ENCODE data around the gene RGS12. TPM values are rescaled to one million over a fixed set of nuclear protein-coding genes. Genes with fewer than 3 reads are reported as not detected.

The RGS12 gene
- total RNA-seq, 4 donors from 2014 or later: 9.1 to 22.6 (median 21.1) TPM

GRCh38 chr4:3338976-3339531, 46.2 kb downstream of the RGS12 start:
- Histone ChIP-seq H3K27me3 (no peaks in the 10 kb centered on the region), H3K4me3 (no peak overlapping the region), H3K9me3 (no peaks in the 10 kb centered on the region), H3K36me3 (no peaks in the 10 kb centered on the region), H3K27ac (no peak overlapping the region), H3K4me1 (peaks cover 0 to 5% of the 10 kb centered on the region in 2 donors)
- intact Hi-C loops (cut with DNase I; ENCODE audit: low total_unique reads): no loop called here
- TF ChIP-seq, protein P1, sequence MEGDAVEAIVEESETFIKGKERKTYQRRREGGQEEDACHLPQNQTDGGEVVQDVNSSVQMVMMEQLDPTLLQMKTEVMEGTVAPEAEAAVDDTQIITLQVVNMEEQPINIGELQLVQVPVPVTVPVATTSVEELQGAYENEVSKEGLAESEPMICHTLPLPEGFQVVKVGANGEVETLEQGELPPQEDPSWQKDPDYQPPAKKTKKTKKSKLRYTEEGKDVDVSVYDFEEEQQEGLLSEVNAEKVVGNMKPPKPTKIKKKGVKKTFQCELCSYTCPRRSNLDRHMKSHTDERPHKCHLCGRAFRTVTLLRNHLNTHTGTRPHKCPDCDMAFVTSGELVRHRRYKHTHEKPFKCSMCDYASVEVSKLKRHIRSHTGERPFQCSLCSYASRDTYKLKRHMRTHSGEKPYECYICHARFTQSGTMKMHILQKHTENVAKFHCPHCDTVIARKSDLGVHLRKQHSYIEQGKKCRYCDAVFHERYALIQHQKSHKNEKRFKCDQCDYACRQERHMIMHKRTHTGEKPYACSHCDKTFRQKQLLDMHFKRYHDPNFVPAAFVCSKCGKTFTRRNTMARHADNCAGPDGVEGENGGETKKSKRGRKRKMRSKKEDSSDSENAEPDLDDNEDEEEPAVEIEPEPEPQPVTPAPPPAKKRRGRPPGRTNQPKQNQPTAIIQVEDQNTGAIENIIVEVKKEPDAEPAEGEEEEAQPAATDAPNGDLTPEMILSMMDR (IDR thresholded peaks at IDR 0.05 in 4 of 5, conservative IDR thresholded peaks at IDR 0.05 in 1 of 5): no peak
- TF ChIP-seq POLR2A (IDR thresholded peaks at IDR 0.05): no peak
- ATAC-seq: no peak
- DNase-seq: no peak
- in situ Hi-C loops (cut with MboI; ENCODE audit: low sequenced_read_pairs in 4 of 4): no loop called here

GRCh38 chr4:3339577-3339976, 46.8 kb downstream of the RGS12 start:
- Histone ChIP-seq H3K4me3 (no peak overlapping the region), H3K27me3 (no peaks in the 10 kb centered on the region), H3K9me3 (no peaks in the 10 kb centered on the region), H3K27ac (no peak overlapping the region), H3K4me1 (peaks cover 0 to 5% of the 10 kb centered on the region in 2 donors), H3K36me3 (no peaks in the 10 kb centered on the region)
- intact Hi-C loops (cut with DNase I; ENCODE audit: low total_unique reads) (no loop called here), in situ Hi-C loops (cut with MboI; ENCODE audit: low sequenced_read_pairs in 4 of 4) (no loop called here)
- no peak for ATAC-seq
- TF ChIP-seq POLR2A (IDR thresholded peaks at IDR 0.05): no peak
- TF ChIP-seq, protein P1 (IDR thresholded peaks at IDR 0.05 in 4 of 5, conservative IDR thresholded peaks at IDR 0.05 in 1 of 5): no peak
- DNase-seq: no peak

- Histone ChIP-seq H3K4me3 (no peak overlapping the region), H3K27ac (peak overlapping the region; percentile 44 to 66 (median 52)), H3K27me3 (no peaks in the 10 kb centered on the region), H3K4me1 (peaks cover 0 to 5% of the 10 kb centered on the region in 2 donors), H3K36me3 (no peaks in the 10 kb centered on the region), H3K9me3 (no peaks in the 10 kb centered on the region)
- TF ChIP-seq, protein P1 (IDR thresholded peaks at IDR 0.05 in 4 of 5, conservative IDR thresholded peaks at IDR 0.05 in 1 of 5): no peak
- TF ChIP-seq POLR2A (IDR thresholded peaks at IDR 0.05): no peak
- no peak for DNase-seq
- intact Hi-C loops (cut with DNase I; ENCODE audit: low total_unique reads) (loop anchor here (5.0 to 10.0 kb wide), 2 partner anchors 143 to 235 kb away; no protein-coding TSS in a partner anchor), in situ Hi-C loops (cut with MboI; ENCODE audit: low sequenced_read_pairs in 4 of 4) (loop anchor here in 2 of 4 donors (10.0 kb wide), 2 partner anchors 95 to 115 kb away; no protein-coding TSS in a partner anchor)
- no peak for ATAC-seq
Observed at GRCh38 chr4:3340038-3340699, 47.3 kb downstream of the RGS12 start.

DNA sequence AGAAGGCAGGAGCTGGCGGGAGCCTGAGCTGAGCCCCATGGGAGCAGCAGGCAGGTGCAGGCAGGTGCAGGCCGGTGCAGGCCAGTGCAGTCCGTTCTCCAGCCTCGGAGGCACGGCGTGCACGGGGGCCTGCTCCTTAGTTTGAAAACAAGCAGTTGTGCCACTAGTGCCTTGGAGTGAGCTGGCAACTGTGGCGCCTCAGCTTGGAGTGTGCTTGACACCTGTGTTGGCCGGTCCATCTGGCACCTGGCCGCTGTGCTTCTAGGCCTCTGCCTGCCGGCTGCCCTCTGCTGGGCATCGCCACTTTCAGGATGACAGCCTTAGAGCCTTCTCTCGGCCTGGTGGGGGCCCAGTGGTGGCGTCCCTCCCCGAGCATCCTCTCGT, 47.9 kb downstream of the RGS12 start:
- DNase-seq: peak; percentile 86 to 92
- peaks cover 0 to 5% of the 10 kb centered on the region in 2 donors for H3K4me1 ChIP-seq
- H3K4me3 ChIP-seq: no peak overlapping the region
- no peaks in the 10 kb centered on the region for H3K27me3 ChIP-seq
- intact Hi-C loops (cut with DNase I; ENCODE audit: low total_unique reads) (loop anchor here (5.0 to 10.0 kb wide), 2 partner anchors 143 to 236 kb away; no protein-coding TSS in a partner anchor), in situ Hi-C loops (cut with MboI; ENCODE audit: low sequenced_read_pairs in 4 of 4) (loop anchor here in 2 of 4 donors (10.0 kb wide), 2 partner anchors 94 to 114 kb away; no protein-coding TSS in a partner anchor)
- H3K36me3 ChIP-seq: no peaks in the 10 kb centered on the region
- TF ChIP-seq POLR2A (IDR thresholded peaks at IDR 0.05): no peak
- TF ChIP-seq, protein P1 (IDR thresholded peaks at IDR 0.05 in 4 of 5, conservative IDR thresholded peaks at IDR 0.05 in 1 of 5): peak; percentile 41 to 68 (median 58)
- no peaks in the 10 kb centered on the region for H3K9me3 ChIP-seq
- H3K27ac ChIP-seq: peak overlapping the region; percentile 44 to 66 (median 52)
- peak; percentile 91 to 98 for ATAC-seq

Data from gastrocnemius medialis (tissue), 4 donors.